22Rv1 (cell line): Measurements from ENCODE around the gene MPZL1.

Experiments used
- H3K27ac ChIP-seq: fragments of 450-650 bp; 2 replicates; pipeline ENCODE4 v1.5.1; 2017
- ZFX ChIP-seq: fragments of 450-650 bp; IDR thresholded peaks from 2 replicates; pipeline ENCODE4 v1.6.1; 2017; ENCODE audit warnings: antibody characterized with exemption, borderline replicate concordance
- TF ChIP-seq, protein P1 (sequence below): fragments of 450-650 bp; IDR thresholded peaks from 2 replicates; pipeline ENCODE4 v1.5.1; 2017; ENCODE audit warnings: mild to moderate bottlenecking

MPZL1 gene

DNA sequence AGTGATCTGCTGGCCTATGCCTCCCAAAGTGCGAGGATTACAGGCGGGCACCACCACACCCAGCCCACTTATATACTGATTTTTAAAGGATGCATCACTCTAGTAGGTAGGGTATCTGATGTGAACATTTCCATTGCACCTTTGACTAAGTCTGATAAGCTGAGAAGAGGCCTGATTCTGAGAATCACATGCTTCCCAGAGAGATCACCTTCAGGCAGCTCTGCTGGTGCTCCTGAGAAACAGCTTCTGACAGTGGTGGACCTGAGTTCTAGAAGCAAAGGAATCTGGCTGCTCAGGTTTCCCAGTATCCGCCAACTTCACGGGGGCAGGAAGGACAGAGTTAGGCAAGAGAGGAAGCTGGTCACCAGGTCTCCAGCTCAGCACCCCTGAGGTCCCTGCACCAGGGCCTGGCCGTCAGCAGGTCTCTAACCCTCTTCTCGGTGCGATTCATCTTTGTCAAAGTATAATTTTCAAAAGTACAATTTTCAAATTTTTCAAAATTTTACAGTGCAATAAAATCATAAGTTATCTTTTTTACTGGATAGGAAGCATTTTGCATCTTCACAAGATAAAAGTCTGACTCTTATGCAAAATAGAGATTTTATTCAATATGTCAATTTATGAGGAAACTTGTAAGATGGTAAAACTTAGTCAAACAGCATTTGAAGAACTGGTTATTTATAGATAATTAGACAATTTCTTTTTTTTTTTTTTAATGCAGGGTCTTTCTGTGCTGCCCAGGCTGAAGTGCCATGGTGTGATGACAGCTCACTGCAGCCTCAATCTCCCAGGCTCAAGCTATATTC, 25.8 kb upstream of the MPZL1 start:
- TF ChIP-seq, protein P1, sequence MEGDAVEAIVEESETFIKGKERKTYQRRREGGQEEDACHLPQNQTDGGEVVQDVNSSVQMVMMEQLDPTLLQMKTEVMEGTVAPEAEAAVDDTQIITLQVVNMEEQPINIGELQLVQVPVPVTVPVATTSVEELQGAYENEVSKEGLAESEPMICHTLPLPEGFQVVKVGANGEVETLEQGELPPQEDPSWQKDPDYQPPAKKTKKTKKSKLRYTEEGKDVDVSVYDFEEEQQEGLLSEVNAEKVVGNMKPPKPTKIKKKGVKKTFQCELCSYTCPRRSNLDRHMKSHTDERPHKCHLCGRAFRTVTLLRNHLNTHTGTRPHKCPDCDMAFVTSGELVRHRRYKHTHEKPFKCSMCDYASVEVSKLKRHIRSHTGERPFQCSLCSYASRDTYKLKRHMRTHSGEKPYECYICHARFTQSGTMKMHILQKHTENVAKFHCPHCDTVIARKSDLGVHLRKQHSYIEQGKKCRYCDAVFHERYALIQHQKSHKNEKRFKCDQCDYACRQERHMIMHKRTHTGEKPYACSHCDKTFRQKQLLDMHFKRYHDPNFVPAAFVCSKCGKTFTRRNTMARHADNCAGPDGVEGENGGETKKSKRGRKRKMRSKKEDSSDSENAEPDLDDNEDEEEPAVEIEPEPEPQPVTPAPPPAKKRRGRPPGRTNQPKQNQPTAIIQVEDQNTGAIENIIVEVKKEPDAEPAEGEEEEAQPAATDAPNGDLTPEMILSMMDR, result no peak
- H3K27ac ChIP-seq, result no peak overlapping the region

DNA sequence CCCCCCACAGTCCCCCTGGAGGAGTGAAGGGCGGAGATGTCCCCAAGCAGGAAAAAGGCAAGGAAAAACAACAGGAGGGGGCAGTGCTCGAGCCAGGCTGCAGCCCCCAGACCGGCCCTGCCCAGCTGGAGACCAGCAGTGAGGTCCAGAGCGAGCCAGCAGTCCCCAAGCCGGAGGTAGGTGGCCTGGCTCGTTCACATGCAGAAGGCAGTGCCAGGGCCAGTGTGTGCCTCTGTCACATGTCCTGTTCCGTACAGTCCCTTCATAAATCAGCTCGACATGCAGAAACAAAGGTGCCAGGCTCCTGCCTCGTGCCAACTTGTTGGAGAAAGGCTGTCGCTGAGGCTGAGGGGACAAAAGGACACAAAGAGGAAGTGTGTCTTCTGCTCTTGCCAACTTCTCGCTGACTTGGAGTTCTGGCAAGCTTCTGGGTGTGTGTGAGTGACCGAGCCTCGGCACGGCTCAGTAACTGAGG, 24.1 kb upstream of the MPZL1 start:
- H3K27ac ChIP-seq, result no peak overlapping the region
- TF ChIP-seq, protein P1, result no peak
- no peak for TF ChIP-seq ZFX

DNA sequence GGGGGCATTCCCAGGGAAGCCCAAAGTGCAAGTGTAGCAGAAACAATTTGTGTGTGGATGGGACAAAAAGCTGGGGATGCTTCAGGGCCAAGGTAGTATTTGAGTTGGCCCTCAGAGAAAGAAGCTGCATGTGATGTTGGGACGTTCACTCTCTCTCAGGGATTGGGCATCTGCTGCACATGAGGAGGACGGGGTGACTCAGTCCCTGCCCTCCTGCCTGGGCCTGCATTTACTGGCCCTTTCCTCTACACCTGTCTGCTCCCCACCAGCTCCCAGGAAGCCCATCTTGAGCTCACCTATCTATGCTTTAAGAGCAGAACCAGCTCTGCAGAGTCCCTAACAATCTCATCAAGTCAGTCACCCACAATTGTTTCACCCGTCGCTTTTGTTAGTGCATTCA, 23.5 kb upstream of the MPZL1 start:
- no peak overlapping the region for H3K27ac ChIP-seq
- TF ChIP-seq, protein P1, result no peak
- TF ChIP-seq ZFX, result no peak

DNA sequence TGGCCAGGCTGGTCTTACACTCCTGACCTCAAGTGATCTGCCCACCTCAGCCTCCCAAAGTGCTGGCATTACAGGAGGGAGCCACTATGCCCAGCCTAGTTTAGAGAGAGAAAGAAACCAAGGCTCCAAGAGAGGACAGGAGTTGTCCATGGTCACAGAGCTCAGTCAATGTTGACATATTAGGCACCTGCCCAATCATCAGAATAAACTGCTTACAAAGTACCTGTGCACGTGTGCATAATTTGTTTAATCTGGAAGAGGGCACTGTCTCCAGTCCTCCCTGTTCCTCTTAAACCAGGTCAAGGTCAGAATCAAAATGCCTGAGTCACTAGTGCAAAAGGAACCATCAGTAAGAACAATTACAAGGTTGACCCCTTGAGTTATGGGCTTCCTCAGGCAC, 20.3 kb upstream of the MPZL1 start:
- TF ChIP-seq, protein P1, result no peak
- TF ChIP-seq ZFX, result no peak
- H3K27ac ChIP-seq, result no peak overlapping the region

DNA sequence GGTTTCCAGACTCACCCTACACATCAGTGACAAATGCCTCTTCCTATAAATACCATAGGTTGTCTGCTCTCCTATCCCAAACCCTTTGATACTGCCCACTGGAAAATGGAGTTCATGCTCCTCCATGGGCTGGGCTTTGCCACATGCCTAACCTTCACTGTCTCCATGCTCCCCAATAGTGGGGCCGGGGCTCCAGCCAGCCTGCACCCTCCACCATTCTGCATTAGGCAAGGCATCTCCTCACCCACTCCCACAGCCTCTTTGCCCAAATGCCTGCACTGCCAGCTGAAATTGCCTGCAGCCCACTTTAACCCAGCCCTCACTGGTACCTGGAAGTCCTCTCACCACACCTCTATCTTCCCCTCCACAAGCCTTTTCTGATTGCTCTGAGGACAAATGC, 18.2 kb upstream of the MPZL1 start:
- no peak overlapping the region for H3K27ac ChIP-seq
- TF ChIP-seq, protein P1, result no peak
- no peak for TF ChIP-seq ZFX

DNA sequence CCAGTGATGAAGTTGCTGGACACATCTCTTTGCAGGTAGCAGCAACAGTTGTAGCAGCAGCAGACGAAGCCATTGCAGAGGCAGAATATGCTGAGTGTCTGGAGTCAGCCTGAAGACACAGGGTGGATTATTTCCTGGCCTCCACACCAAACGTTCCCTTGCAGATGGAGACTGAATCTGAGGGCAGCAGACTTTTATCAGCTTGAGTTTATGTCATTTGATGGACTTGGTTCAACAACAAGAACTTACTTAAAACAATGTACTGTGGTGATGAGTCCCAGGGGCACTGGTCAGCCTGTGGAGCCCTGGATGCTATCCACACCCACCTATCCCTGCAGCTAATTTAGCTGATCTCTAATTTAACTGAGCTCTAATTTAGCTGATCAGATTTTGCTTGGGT, 17.1 kb upstream of the MPZL1 start:
- no peak for TF ChIP-seq ZFX
- TF ChIP-seq, protein P1, result no peak
- H3K27ac ChIP-seq, result no peak overlapping the region

DNA sequence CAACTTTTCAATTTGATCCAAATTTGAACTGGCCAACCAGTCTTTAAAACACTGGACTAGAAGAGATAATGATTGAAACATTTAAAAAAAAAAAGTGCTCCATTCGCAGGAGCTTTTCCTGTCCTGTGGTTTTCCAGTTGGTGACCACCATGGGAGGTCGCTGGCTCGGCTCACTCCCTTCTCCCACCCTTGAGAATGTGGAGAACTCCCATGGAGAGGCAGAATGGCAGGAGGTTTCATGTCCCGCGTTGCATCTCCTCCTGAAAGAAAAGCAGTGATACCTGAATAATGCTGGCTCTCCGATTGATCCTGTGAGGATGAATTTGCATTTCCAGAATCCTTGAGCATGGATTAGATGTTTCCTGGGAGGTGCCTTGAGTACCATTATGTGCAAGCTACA, 16.5 kb upstream of the MPZL1 start:
- TF ChIP-seq, protein P1, result no peak
- no peak for TF ChIP-seq ZFX
- H3K27ac ChIP-seq, result no peak overlapping the region
